Smooth muscle cell of bladder (primary cell): Measurements from ENCODE around the gene GARIN5A. TPM values are rescaled to one million over a fixed set of nuclear protein-coding genes. Genes with fewer than 3 reads are reported as not detected.

Experiments
- total RNA-seq: library from RNA; depleted of rRNA; stranded (reverse); fragments of >200 nt; gene quantifications from 2 replicates; pipeline ENCODE4 v1.2.3, GENCODE V29; 2014

Gene GARIN5A
- 0.09 and 0.28 TPM in 2 replicates for total RNA-seq

GRCh38 chr19:50476224-50476906, at the start of gene GARIN5A, which contains the start of gene EMC10:
GARIN5A (minus strand) TSS chr19:50476848; CDS start chr19:50476388, 460 bp downstream.
EMC10 (plus strand) TSS chr19:50476507; CDS start chr19:50476545, 38 bp downstream.

GRCh38 chr19:50513746-50514345, 37.2 kb upstream of the GARIN5A start, which contains the start of gene ASPDH:
ASPDH (minus strand) TSS chr19:50513913; CDS start chr19:50513823, 90 bp downstream.

GRCh38 chr19:50511069-50511822, 34.6 kb upstream of the GARIN5A start, which contains the start of gene JOSD2:
JOSD2 (minus strand) TSS chr19:50511191; CDS start chr19:50510431, 760 bp downstream.

GRCh38 chr19:50432221-50433028, 44.2 kb downstream of the GARIN5A start, which contains the start of gene MYBPC2:
MYBPC2 (plus strand) TSS chr19:50432892; CDS start chr19:50432954, 62 bp downstream.

GRCh38 chr19:50418176-50419021, 58.2 kb downstream of the GARIN5A start, which contains the start of gene SPIB:
SPIB (plus strand) TSS chr19:50418938; CDS start chr19:50418963, 25 bp downstream.

Other genes with a start within 250 kb of the GARIN5A start
- 0.09 TPM in 1 of 2 replicates, not detected in the other for gene KCNC3, start 147.5 kb downstream of the GARIN5A start, total RNA-seq
- under 0.01 and 0.18 TPM in 2 replicates for gene NAPSA, start 111.2 kb downstream of the GARIN5A start, total RNA-seq
- gene NR1H2, start 100.4 kb downstream of the GARIN5A start, total RNA-seq: 79.9 and 95.2 TPM in 2 replicates
- gene POLD1, start 92.5 kb downstream of the GARIN5A start, total RNA-seq: 12.2 and 13.2 TPM in 2 replicates
- not detected in 2 replicates for gene SPIB, start 57.9 kb downstream of the GARIN5A start, total RNA-seq
- gene MYBPC2, start 44.0 kb downstream of the GARIN5A start, total RNA-seq: not detected in 2 replicates
- 30.2 and 33.5 TPM in 2 replicates for gene EMC10, start 341 bp downstream of the GARIN5A start, total RNA-seq
- gene JOSD2, start 34.3 kb upstream of the GARIN5A start, total RNA-seq: 36.1 and 38.2 TPM in 2 replicates
- gene ASPDH, start 37.1 kb upstream of the GARIN5A start, total RNA-seq: not detected in 2 replicates
- gene LRRC4B, start 91.6 kb upstream of the GARIN5A start, total RNA-seq: 0.14 and 0.18 TPM in 2 replicates
- 0.09 TPM in 1 of 2 replicates, not detected in the other for gene SYT3, start 163.0 kb upstream of the GARIN5A start, total RNA-seq
- not detected in 2 replicates for gene C19orf81, start 172.6 kb upstream of the GARIN5A start, total RNA-seq
- 2.5 and 3.1 TPM in 2 replicates for gene SHANK1, start 243.0 kb upstream of the GARIN5A start, total RNA-seq
- gene CLEC11A, start 246.5 kb upstream of the GARIN5A start, total RNA-seq: 33.6 and 37.0 TPM in 2 replicates